Endothelial cell of umbilical vein (primary cell): ENCODE measurements around the gene CDK10. TPM values are rescaled to one million over a fixed set of nuclear protein-coding genes. Genes with fewer than 3 reads are reported as not detected.

Source experiments
- BruUV-seq: library from RNA; stranded (reverse); fragments of 400-500 nt; replicated peaks from 2 replicates; lab custom pipeline; 2021; lab: Mats Ljungman, UMichigan
- CTCF ChIA-PET: fragments of 300-600, 350-600 bp; sonication (Branson Sonifier 250); formaldehyde crosslinking; loops from one replicate; lab custom pipeline; 2021; ENCODE audit warnings: antibody characterized with exemption, inconsistent platforms; lab: Charles Lee
- POLR2A ChIA-PET: fragments of 300-600, 350-600 bp; sonication (Branson Sonifier 250); formaldehyde crosslinking; loops from one replicate; lab custom pipeline; 2021; ENCODE audit warnings: antibody characterized with exemption, inconsistent platforms; lab: Charles Lee
- DNase-seq: peaks from one replicate; pipeline ENCODE4 v3.0.0-alpha.2; 2011; ENCODE audit warnings: low read depth, low spot score
- FAIRE-seq: peaks from 2 replicates; lab custom pipeline; 2011; peaks lifted over from hg19 to GRCh38; lab: Jason Lieb, UNC
- H2AFZ ChIP-seq: 2 replicates; pipeline ENCODE4 v1.6.0; 2012; ENCODE audit warnings: low read depth, low read length, control low read depth, inconsistent platforms
- H3K27ac ChIP-seq: 2 replicates; pipeline ENCODE4 v1.5.1; 2011; ENCODE audit warnings: low read depth, mild to moderate bottlenecking, control low read depth, low read length, moderate library complexity; ENCODE audit not compliant: insufficient read depth
- H3K27me3 ChIP-seq, 2 experiments: 2 replicates each; pipeline versions ENCODE4 v1.6.0 to v1.6.1; 2011; ENCODE audit warnings: low read length in 2 of 2, mixed read lengths in 1 of 2; ENCODE audit not compliant: control insufficient read depth in 2 of 2, insufficient read depth in 2 of 2
- H3K36me3 ChIP-seq, 2 experiments: 2 replicates in 1 of 2; 3 replicates in 1 of 2; pipeline ENCODE4 v1.5.1; 2011; ENCODE audit warnings: low read length in 2 of 2, mild to moderate bottlenecking in 1 of 2, moderate library complexity in 1 of 2; ENCODE audit not compliant: control insufficient read depth in 2 of 2, insufficient read depth in 2 of 2; ENCODE audit errors: extremely low read depth in 1 of 2
- H3K4me1 ChIP-seq: 3 replicates; pipeline ENCODE4 v1.5.1; 2011; ENCODE audit warnings: mild to moderate bottlenecking, low read length; ENCODE audit not compliant: control insufficient read depth, insufficient read depth; ENCODE audit errors: extremely low read depth
- H3K4me2 ChIP-seq: 2 replicates; pipeline ENCODE4 v1.6.1; 2011; ENCODE audit warnings: low read length, control low read depth, mixed read lengths; ENCODE audit not compliant: insufficient read depth
- H3K4me3 ChIP-seq, 3 experiments: fragments of 200-600 bp in 1 of 3; sonication (generic), shearing (Covaris generic) in 1 of 3; replicated peaks in 1 of 3; 2 replicates each; pipeline ENCODE4 v1.5.1; 2011 to 2016; ENCODE audit warnings: control low read depth in 3 of 3, low read length in 3 of 3, mild to moderate bottlenecking in 2 of 3, inconsistent platforms in 1 of 3, low read depth in 1 of 3, moderate library complexity in 1 of 3; ENCODE audit not compliant: insufficient read depth in 1 of 3
- H3K79me2 ChIP-seq: 2 replicates; pipeline ENCODE4 v1.6.0; 2012; ENCODE audit warnings: low read length, inconsistent platforms; ENCODE audit not compliant: control insufficient read depth, insufficient read depth
- H3K9ac ChIP-seq: replicated peaks from 2 replicates; pipeline ENCODE3; 2011; ENCODE audit warnings: low read length, control low read depth; ENCODE audit not compliant: insufficient read depth; ENCODE audit errors: extremely low read depth
- H3K9me1 ChIP-seq: replicated peaks from 3 replicates; pipeline ENCODE4 v1.6.0; 2011; ENCODE audit warnings: mild to moderate bottlenecking, low read length; ENCODE audit not compliant: control insufficient read depth, insufficient read depth; ENCODE audit errors: extremely low read depth
- H3K9me3 ChIP-seq: replicated peaks from 2 replicates; pipeline ENCODE4 v1.5.1; 2012; ENCODE audit warnings: low read length, inconsistent platforms; ENCODE audit not compliant: control insufficient read depth, insufficient read depth
- H4K20me1 ChIP-seq: replicated peaks from 2 replicates; pipeline ENCODE3; 2011; ENCODE audit warnings: mild to moderate bottlenecking, low read length; ENCODE audit not compliant: control insufficient read depth, insufficient read depth; ENCODE audit errors: extremely low read depth
- EZH2 ChIP-seq: IDR thresholded peaks from 2 replicates; pipeline ENCODE4 v1.6.1; 2012; ENCODE audit warnings: borderline replicate concordance, low read depth, mild to moderate bottlenecking, moderate library complexity, low read length, inconsistent platforms; ENCODE audit not compliant: severe bottlenecking
- FOS ChIP-seq: IDR thresholded peaks from 2 replicates; pipeline ENCODE4 v1.6.1; 2011; ENCODE audit warnings: mild to moderate bottlenecking, low read length, moderate library complexity, borderline replicate concordance; ENCODE audit not compliant: insufficient read depth
- GATA2 ChIP-seq: IDR thresholded peaks from 2 replicates; pipeline ENCODE4 v1.7.0; 2011; ENCODE audit warnings: low read depth, mild to moderate bottlenecking, moderate library complexity, mixed read lengths, low read length; ENCODE audit not compliant: insufficient read length, insufficient read depth
- JUN ChIP-seq: IDR thresholded peaks from 2 replicates; pipeline ENCODE4 v1.6.1; 2011; ENCODE audit warnings: borderline replicate concordance, low read depth; ENCODE audit not compliant: insufficient read length, insufficient read depth
- MYC ChIP-seq: IDR thresholded peaks from one replicate; pipeline ENCODE4 v1.6.1; 2011; ENCODE audit warnings: mild to moderate bottlenecking, low read depth, low read length
- POLR2A ChIP-seq: IDR thresholded peaks from 2 replicates; pipeline ENCODE4 v1.6.1; 2012; ENCODE audit warnings: low read depth, mild to moderate bottlenecking, control low read depth, low read length
- POLR2AphosphoS5 ChIP-seq: IDR thresholded peaks from 2 replicates; pipeline ENCODE4 v1.6.1; 2012; ENCODE audit warnings: low read depth, mild to moderate bottlenecking, control low read depth, low read length, moderate library complexity; ENCODE audit not compliant: insufficient read depth
- dilution Hi-C: fragments of 300-500 bp; cut with MboI; formaldehyde crosslinking; loops from one replicate; pipeline ENCODE4 v1.15.0; 2019; ENCODE audit warnings: low sequenced_read_pairs; ENCODE audit not compliant: extremely low pct_ligation_motif_present
- intact Hi-C: fragments of 100-400 bp; cut with micrococcal nuclease; formaldehyde crosslinking; loops from one replicate; pipeline ENCODE4 v1.10.0; 2022
- polyA plus RNA-seq, 4 experiments: library from polyadenylated mRNA; depleted of rRNA in 3 of 4; stranded (reverse) in 3 of 4; unstranded in 1 of 4; fragments of >200 nt; gene quantifications; 2 replicates each; pipeline versions ENCODE4 v1.2.1 to v1.2.3, GENCODE V29; 2011 to 2012; ENCODE audit warnings: missing spikeins in 1 of 4
- total RNA-seq: library from RNA; stranded (reverse); gene quantifications from 2 replicates; pipeline ENCODE4 v1.2.3, GENCODE V29; 2021
- TF ChIP-seq, protein P1 (sequence below): IDR thresholded peaks from 2 replicates; pipeline ENCODE4 v1.6.1; 2011; ENCODE audit not compliant: insufficient read depth, insufficient read length
- TF ChIP-seq, protein P2 (sequence below), 2 donors: IDR thresholded peaks; 1 replicate in 1 of 2; 2 replicates in 1 of 2; pipeline ENCODE4 v1.5.1; 2011; ENCODE audit warnings: low read length in 2 of 2, mild to moderate bottlenecking in 2 of 2, moderate library complexity in 2 of 2, control low read depth in 1 of 2, inconsistent platforms in 1 of 2, low read depth in 1 of 2; ENCODE audit not compliant: insufficient read depth in 1 of 2; ENCODE audit errors: extremely low read depth in 1 of 2

Gene CDK10
- total and polyA plus RNA-seq, 2 donors (not counting 3 experiments of a cell fraction or from before 2014, with no cell fraction given) = 74.5 to 99.9 TPM

DNA sequence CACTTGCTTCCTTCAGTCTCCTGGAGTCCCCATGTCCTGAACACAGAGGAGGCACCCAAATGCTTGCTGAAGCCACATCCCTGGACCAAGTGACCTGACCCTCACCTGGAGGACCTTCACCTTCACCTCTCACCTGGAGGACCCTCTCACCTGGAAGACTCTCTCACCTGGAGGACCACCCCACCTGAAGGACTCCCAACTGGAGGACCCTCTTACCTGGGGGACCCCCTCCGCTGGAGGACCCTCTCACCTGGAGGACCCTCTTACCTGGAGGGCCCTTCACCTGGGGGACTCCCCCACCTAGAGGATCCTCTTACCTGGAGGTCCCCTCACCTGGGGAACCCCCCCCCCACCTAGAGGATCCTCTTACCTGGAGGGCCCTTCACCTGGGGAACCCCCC, 573 bp upstream of the CDK10 start:
- no peaks in the 10 kb centered on the region for H3K9me1 ChIP-seq
- POLR2A ChIA-PET = interaction anchor here (0.5 to 1.1 kb wide), 3 partner anchors 8 to 57 kb away, joined by 3 to 5 read pairs (median 4); no protein-coding TSS in a partner anchor

More for the DNA sequence above, 573 bp upstream of the CDK10 start:
- CTCF ChIA-PET = interaction anchor here (1.0 to 2.3 kb wide), 7 partner anchors 13 to 174 kb away, joined by 3 to 21 read pairs (median 3); partner anchors contain the start of genes CHMP1A and SPATA33
- BruUV-seq = no TSS peak
- Histone ChIP-seq H3K4me1 (peaks cover 4% of the 10 kb centered on the region), H3K4me2 (no peak overlapping the region), H3K27ac (no peak overlapping the region), H3K9me3 (no peaks in the 10 kb centered on the region), H3K79me2 (peaks cover 9% of the 10 kb centered on the region), H3K27me3 (no peaks in the 10 kb centered on the region), H3K36me3 (peaks cover 3 to 5% of the 10 kb centered on the region in 2 experiments), H3K9ac (no peak overlapping the region), H3K4me3 (no peak overlapping the region), H4K20me1 (no peaks in the 10 kb centered on the region), H2AFZ (no peak overlapping the region)
- dilution Hi-C loops = no loop called here
- no peak for TF ChIP-seq EZH2
- TF ChIP-seq GATA2 = no peak
- TF ChIP-seq JUN = no peak
- TF ChIP-seq FOS = no peak
- TF ChIP-seq, protein P1, sequence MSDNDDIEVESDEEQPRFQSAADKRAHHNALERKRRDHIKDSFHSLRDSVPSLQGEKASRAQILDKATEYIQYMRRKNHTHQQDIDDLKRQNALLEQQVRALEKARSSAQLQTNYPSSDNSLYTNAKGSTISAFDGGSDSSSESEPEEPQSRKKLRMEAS = no peak
- no peak for TF ChIP-seq POLR2A
- no peak for TF ChIP-seq POLR2AphosphoS5
- no peak for TF ChIP-seq MYC
- TF ChIP-seq, protein P2, sequence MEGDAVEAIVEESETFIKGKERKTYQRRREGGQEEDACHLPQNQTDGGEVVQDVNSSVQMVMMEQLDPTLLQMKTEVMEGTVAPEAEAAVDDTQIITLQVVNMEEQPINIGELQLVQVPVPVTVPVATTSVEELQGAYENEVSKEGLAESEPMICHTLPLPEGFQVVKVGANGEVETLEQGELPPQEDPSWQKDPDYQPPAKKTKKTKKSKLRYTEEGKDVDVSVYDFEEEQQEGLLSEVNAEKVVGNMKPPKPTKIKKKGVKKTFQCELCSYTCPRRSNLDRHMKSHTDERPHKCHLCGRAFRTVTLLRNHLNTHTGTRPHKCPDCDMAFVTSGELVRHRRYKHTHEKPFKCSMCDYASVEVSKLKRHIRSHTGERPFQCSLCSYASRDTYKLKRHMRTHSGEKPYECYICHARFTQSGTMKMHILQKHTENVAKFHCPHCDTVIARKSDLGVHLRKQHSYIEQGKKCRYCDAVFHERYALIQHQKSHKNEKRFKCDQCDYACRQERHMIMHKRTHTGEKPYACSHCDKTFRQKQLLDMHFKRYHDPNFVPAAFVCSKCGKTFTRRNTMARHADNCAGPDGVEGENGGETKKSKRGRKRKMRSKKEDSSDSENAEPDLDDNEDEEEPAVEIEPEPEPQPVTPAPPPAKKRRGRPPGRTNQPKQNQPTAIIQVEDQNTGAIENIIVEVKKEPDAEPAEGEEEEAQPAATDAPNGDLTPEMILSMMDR (IDR thresholded peaks at IDR 0.05; ENCODE audit: extremely low read depth in 1 of 2, insufficient read depth in 1 of 2, low read depth in 1 of 2, low read length in 2 of 2) = no peak
- DNase-seq (no peak), FAIRE-seq (no peak)
- intact Hi-C loops = loop anchor here (1.0 kb wide), 1 partner anchor 14 kb away; no protein-coding TSS in a partner anchor
